HG03039 (cell line): ENCODE measurements around the gene SHE.
"Not testable (repeated sequence)": the region's sequence is repeated elsewhere in the genome, so short reads cannot be mapped to it uniquely, and the experiment has no call there.

Experiments used
- ATAC-seq: cut with Tn5 transposase; IDR thresholded peaks from one replicate; pipeline ENCODE4 v1.9.1; 2021; ENCODE audit warnings: mild to moderate bottlenecking, moderate library complexity; ENCODE audit not compliant: unreplicated experiment

Gene SHE

DNA sequence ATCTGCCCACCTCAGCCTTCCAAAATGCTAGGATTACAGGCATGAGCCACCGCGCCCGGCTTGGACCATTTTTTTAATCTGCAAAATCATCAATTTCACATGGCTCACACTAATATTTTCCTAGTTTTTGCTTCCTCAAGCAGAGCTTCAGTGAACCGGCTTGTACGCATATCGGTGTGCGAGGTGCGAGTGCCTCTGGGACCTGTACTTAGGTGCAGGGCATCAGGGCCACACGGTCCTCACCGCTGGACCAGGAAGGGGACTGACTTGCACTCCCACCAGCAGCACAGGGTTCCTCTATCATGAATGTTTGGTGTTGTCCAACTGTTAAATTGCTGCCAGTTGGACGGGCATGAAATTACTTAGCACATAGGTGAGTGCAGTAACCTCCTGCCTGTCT is 15.4 kb upstream of the SHE start:
- ATAC-seq, result no peak

- no peak for ATAC-seq
Observed at GRCh38 chr1:154514066-154514553, 11.9 kb upstream of the SHE start.

DNA sequence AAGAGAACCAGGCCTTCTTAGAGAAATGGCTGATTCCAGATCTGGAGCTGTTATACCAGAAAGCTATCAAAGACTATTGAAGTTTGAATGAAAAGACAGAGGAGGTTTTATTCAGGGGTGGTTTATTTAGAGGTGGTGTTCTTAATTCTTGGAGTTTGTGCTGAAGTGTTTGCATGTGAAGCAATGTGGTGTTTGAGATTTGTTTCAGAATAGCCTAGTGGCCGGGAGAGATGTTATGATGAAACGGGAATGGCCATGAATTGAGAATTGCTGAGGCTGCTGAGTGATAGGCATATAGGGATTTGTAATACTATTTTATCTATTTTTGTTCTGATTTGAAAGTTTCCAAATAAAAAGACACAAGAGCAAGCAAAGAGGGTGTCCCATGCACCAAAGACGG is 10.5 kb upstream of the SHE start:
- ATAC-seq, result no peak

GRCh38 chr1:154503898-154504297 is 1.7 kb upstream of the SHE start:
- no peak for ATAC-seq

- ATAC-seq, result no peak
Observed at GRCh38 chr1:154502744-154503115, 518 bp upstream of the SHE start.

GRCh38 chr1:154501423-154502065 is 668 bp downstream of the SHE start:
- no peak for ATAC-seq

DNA sequence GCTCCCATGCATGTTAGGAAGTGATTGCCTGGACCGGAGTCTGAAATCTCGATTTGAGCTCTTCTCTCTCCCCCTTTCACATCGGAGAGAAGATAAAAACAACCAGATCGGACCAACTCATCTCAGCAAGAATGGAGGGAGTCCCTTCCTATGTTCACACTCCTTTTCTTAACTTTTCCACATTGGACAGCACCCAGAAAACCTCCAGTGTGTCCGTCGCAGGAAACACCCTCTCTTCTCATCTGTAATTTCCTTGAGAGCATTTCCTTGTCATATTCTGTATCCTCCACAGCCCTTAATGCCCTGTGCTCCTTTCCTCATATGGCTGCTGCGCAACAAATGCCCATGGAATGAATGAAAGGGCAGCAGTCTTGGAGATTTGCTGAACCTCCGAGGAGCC is 1.7 kb downstream of the SHE start:
- ATAC-seq, result no peak

DNA sequence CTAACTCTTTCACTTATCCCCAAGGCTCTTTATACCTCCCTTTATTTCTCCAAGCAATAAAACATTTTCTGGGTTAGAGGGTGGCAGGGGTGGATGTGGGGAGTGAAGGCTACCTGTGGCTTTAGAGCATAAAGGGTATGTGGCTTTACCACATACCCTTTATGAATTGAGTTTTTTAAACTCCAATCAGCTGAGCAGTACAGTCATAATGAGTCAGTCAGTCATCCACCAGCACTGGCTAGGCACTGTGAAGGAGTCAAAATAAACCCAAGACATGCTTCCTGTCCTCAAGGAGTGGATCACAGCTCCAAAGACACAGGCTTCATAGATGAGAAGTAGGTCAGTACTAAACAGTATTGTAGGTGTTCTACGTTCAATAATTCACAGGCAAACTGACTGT is 2.8 kb downstream of the SHE start:
- no peak for ATAC-seq

DNA sequence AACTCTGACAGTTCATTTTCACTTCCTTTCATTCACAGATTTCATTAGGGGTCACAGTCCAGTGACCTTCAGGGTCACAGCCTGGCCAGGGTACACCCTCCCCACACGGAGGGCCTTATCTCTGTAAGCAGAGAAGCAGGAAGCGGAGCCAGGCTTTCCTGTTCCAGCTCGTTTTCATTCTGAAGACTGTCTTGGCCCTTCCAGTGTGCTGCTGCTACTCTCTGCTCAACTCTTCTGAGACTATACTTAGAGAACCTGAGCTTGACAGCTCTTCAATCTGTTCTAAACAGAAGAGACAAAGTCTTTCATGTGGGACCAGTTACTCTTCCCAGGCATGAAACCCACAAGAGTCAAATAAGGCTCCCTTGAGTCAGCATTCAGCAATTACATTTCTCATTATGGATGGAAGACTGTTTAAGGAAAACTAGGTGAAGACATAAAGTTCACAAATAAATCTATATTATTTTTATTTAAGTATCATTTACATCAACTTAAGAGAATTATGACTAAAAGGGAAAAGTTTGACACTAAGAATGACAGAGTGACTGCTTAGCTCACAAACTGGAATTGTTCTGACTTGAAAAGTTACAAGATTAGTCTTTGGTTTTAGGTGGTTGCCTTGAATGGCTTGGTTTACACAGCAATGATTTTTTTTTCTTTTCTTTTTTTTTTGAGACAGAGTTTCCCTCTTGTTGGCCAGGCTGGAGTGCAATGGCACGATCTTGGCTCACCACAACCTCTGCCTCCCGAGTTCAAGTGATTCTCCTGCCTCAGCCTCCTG is 5.0 kb downstream of the SHE start:
- ATAC-seq, result no peak

DNA sequence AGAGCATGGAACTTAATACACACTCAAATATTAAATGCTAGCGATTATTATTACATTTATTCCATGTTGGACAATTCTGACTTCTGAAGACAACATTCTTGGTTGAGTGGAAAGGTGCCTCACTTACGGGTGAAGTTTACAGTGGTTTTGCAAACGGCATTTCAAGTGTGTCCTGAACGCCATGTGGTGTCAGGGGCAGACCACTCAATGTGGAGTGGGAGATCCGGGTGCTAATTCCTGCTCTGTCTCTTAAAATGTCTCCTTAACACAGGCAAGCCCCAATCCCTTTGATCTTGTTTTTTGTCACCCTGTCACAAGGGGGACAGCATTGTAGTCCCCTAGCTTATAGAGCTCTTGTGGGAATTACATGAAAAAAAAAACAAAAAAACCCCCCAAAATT is 5.8 kb downstream of the SHE start:
- ATAC-seq, result no peak

DNA sequence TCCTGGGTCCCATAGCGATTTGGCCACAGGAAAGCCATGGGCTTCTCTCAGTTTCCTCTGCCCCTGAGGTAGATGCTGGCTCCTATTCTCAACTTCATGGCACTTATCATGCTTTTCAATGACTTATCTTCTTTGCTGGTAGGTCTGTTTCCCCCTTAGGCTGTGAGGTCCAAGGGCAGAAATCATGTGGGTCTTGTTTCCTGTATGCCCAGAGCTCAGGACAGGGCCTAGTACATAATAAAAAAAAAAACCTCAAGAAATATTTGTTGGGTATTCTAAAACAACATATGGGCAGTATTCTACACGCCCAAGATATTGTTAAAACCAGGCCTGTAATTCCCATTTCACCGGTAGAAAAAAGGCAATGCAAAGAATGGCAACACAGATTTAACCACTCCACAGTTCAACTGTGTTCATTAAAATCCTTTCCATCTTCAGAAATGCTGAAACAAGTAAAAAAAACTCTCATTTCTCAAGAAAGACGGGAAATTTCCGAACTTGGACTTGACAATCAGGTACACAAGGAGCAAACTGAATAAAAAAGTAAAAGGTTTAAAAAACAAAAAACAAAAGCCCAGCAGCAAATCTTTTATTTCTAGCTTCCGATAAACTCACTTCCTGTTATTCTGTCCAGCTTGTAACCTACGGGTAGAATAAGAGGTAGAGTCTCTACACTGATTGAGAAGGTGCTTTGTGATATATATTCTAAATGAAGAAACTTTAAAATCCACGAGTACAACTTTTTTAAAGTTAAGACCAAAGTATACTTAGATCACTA is 6.5 kb downstream of the SHE start:
- no peak for ATAC-seq

GRCh38 chr1:154493276-154493675 is 8.9 kb downstream of the SHE start:
- ATAC-seq, result no peak

- no peak for ATAC-seq
Observed at GRCh38 chr1:154492115-154492514, 10.1 kb downstream of the SHE start.

DNA sequence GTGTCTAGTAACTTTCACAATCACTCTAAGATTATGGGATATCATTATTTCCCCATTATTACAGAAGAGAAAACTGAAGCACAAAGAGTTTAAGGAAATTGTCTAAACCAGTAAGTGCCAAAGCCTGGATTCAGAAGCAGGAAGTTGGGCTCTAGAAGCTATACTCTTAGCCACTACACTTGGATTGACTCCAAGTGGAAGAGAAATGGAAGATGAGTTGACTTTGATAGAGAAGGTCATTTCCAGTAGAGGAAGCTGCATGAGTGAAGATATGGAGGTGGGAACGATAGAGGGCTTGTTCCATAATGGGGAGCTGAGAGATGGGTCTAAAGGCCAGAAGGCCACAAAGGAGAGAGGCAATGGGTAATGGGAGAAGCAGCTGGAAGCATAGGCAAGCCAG is 11.9 kb downstream of the SHE start:
- no peak for ATAC-seq

- ATAC-seq, result no peak
Observed at GRCh38 chr1:154489695-154490274, 12.4 kb downstream of the SHE start.

- ATAC-seq, result no peak
Observed at GRCh38 chr1:154488922-154489321, 13.3 kb downstream of the SHE start.

GRCh38 chr1:154486756-154487155 is 15.5 kb downstream of the SHE start:
- not testable (repeated sequence) for ATAC-seq

GRCh38 chr1:154485910-154486496 is 16.2 kb downstream of the SHE start:
- ATAC-seq, result no peak

DNA sequence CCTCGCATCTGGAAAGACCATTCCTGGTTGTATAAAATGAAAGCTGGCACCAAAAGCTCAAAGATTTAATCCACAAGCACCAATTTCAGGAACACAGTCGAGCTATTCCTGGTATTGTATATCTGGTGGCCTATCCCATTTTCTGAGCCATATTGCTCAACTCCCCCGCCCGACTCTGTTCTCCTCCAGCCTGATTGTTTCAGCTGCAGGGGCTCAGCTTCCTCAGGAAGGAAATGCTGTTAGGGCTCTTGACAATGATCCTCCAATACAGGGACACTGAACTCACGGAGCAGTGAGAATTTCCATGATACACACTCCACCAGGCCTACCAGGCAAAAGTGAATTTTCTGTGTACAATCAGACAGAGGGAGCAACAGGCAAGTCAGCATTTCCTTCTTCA is 17.1 kb downstream of the SHE start:
- ATAC-seq, result no peak

DNA sequence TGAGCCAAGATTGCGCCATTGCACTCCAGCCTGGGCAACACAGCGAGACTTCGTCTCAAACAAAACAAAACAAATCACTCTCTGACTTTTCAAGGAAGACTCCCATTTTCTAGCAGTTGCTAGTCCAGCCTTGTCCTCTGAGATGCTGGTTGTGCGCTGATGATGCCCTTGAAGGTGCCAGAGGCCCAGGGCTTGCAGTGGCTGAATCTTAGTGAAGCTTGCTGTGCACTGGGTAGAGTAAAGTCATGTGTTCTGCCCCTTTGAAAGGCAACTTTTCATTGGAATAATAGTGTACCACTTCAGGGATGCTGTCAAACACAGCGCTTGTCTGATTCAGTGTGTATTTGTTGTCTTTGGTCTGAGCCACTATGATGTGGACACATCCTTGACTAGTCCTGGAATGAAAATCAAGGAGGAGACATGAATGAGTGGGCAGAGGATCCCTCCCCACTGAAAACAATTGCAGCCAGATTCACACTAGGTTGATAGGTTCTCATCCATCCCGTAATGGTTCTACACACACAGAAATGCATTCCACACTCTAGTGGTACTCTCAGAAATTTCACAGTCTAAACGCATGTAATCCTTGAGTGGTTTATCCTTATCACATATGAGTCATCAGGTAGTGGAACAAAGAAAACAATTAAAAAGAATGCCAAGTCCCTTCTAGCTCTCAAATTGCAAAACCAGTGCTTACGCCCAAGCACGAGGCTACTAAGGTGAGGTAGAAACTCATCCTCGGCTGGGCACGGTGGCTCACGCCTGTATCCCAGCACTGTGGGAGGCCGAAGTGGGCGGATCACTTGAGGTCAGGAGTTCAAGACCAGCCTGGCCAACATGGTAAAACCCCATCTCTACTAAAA is 18.0 kb downstream of the SHE start:
- no peak for ATAC-seq
